Caco-2 (cell line): Measurements from ENCODE around the gene SELENBP1. TPM values are rescaled to one million over a fixed set of nuclear protein-coding genes. Genes with fewer than 3 reads are reported as not detected.

Experiments used
- BruUV-seq: library from RNA; stranded (reverse); fragments of 400-500 nt; replicated peaks from 2 replicates; lab custom pipeline; 2021; lab: Mats Ljungman, UMichigan
- CTCF ChIA-PET: fragments of 300-600 bp; sonication (Branson Sonifier 250); formaldehyde crosslinking; loops from one replicate; lab custom pipeline; 2022; ENCODE audit warnings: antibody characterized with exemption; lab: Charles Lee
- POLR2A ChIA-PET: fragments of 300-600 bp; sonication (Branson Sonifier 250); formaldehyde crosslinking; loops from one replicate; lab custom pipeline; 2022; ENCODE audit warnings: antibody characterized with exemption; lab: Charles Lee
- DNase-seq, 2 experiments: peaks; one replicate each; pipeline versions ENCODE4 v3.0.0 to v3.0.0-alpha.2; 2020 to 2022
- H3K27me3 ChIP-seq: replicated peaks from 2 replicates; pipeline ENCODE4 v1.6.0; 2011; ENCODE audit warnings: low read length; ENCODE audit not compliant: control insufficient read depth, insufficient read depth
- H3K36me3 ChIP-seq: 2 replicates; pipeline ENCODE4 v1.5.1; 2011; ENCODE audit warnings: low read length; ENCODE audit not compliant: control insufficient read depth, insufficient read depth
- H3K4me1 ChIP-seq: fragments of 250-450 bp; sonication (Bioruptor Pico); 2 replicates; pipeline ENCODE4 v1.5.1; 2020; ENCODE audit warnings: mild to moderate bottlenecking
- H3K4me3 ChIP-seq: 2 replicates; pipeline ENCODE4 v1.5.1; 2011; ENCODE audit warnings: low read depth, mild to moderate bottlenecking, control low read depth, low read length
- H3K9me3 ChIP-seq: fragments of 250-450 bp; sonication (Bioruptor Pico); 2 replicates; pipeline ENCODE4 v1.5.1; 2020; ENCODE audit warnings: mild to moderate bottlenecking, moderate library complexity
- H3K27ac Mint-ChIP-seq: one replicate; pipeline ENCODE4 v1.8.0; 2022; ENCODE audit warnings: mixed read lengths; ENCODE audit not compliant: unreplicated experiment
- H3K27me3 Mint-ChIP-seq: one replicate; pipeline ENCODE4 v1.8.0; 2022; ENCODE audit warnings: mixed read lengths; ENCODE audit not compliant: insufficient read depth, unreplicated experiment
- H3K36me3 Mint-ChIP-seq: one replicate; pipeline ENCODE4 v1.8.0; 2022; ENCODE audit warnings: mild to moderate bottlenecking, mixed read lengths; ENCODE audit not compliant: insufficient read depth, unreplicated experiment
- H3K4me1 Mint-ChIP-seq: one replicate; pipeline ENCODE4 v1.8.0; 2022; ENCODE audit warnings: low read depth, mixed read lengths; ENCODE audit not compliant: unreplicated experiment
- H3K4me3 Mint-ChIP-seq: one replicate; pipeline ENCODE4 v1.8.0; 2022; ENCODE audit warnings: mild to moderate bottlenecking, moderate library complexity, mixed read lengths; ENCODE audit not compliant: unreplicated experiment
- H3K9me3 Mint-ChIP-seq: one replicate; pipeline ENCODE4 v1.8.0; 2022; ENCODE audit warnings: mixed read lengths; ENCODE audit not compliant: unreplicated experiment
- CTCF ChIP-seq, 2 experiments: fragments of 200-600 bp in 1 of 2; IDR thresholded peaks; 1 replicate in 1 of 2; 2 replicates in 1 of 2; pipeline versions ENCODE4 v1.5.1 to v1.8.0; 2011 to 2022; ENCODE audit warnings: antibody characterized with exemption in 1 of 2, control low read depth in 1 of 2, inconsistent platforms in 1 of 2, low read depth in 1 of 2, low read length in 1 of 2, mild to moderate bottlenecking in 1 of 2, moderate library complexity in 1 of 2; ENCODE audit not compliant: insufficient read depth in 1 of 2, severe bottlenecking in 1 of 2, unreplicated experiment in 1 of 2
- intact Hi-C: fragments of 100-400 bp; cut with micrococcal nuclease; formaldehyde crosslinking; loops from one replicate; pipeline ENCODE4 v1.10.0; 2022; ENCODE audit not compliant: unreplicated experiment
- total RNA-seq: library from RNA; stranded (reverse); gene quantifications from 2 replicates; pipeline ENCODE4 v1.2.3, GENCODE V29; 2022

Gene SELENBP1
- total RNA-seq, 1 experiment from 2014 or later, result 18.5 TPM

GRCh38 chr1:151373196-151373595, 691 bp upstream of the SELENBP1 start:
- no TSS peak for BruUV-seq
- DNase-seq, result no peak
- no peaks in the 10 kb centered on the region for H3K27me3 Mint-ChIP-seq
- CTCF ChIA-PET, result interaction anchor here (1.2 kb wide), 1 partner anchor 72 kb away, joined by 3 read pairs; no protein-coding TSS in a partner anchor
- H3K36me3 Mint-ChIP-seq, result no peaks in the 10 kb centered on the region
- H3K27ac Mint-ChIP-seq, result peak overlapping the region; percentile 81
- no peaks in the 10 kb centered on the region for H3K9me3 Mint-ChIP-seq
- no peaks in the 10 kb centered on the region for H3K9me3 ChIP-seq
- H3K4me1 ChIP-seq, result peaks cover 14% of the 10 kb centered on the region
- intact Hi-C loops, result no loop called here
- POLR2A ChIA-PET, result no interaction called here
- TF ChIP-seq CTCF (IDR thresholded peaks at IDR 0.05; ENCODE audit: insufficient read depth in 1 of 2, low read depth in 1 of 2, low read length in 1 of 2, severe bottlenecking in 1 of 2, unreplicated experiment in 1 of 2), result no peak
- H3K4me1 Mint-ChIP-seq, result peaks cover 13% of the 10 kb centered on the region
- no peaks in the 10 kb centered on the region for H3K27me3 ChIP-seq
- no peaks in the 10 kb centered on the region for H3K36me3 ChIP-seq
- no peak overlapping the region for H3K4me3 ChIP-seq
- H3K4me3 Mint-ChIP-seq, result peak overlapping the region; percentile 74

GRCh38 chr1:151371370-151372057, 991 bp downstream of the SELENBP1 start:
- ChIA-PET CTCF (interaction anchor here (0.6 to 1.2 kb wide), 3 partner anchors 21 to 71 kb away, joined by 3 to 4 read pairs (median 3); no protein-coding TSS in a partner anchor), POLR2A (interaction anchor here (0.6 to 0.7 kb wide), 4 partner anchors 10 to 617 kb away, joined by 4 to 7 read pairs (median 6); no protein-coding TSS in a partner anchor)
- Mint-ChIP-seq H3K4me1 (peaks cover 13% of the 10 kb centered on the region), H3K36me3 (no peaks in the 10 kb centered on the region), H3K27me3 (no peaks in the 10 kb centered on the region), H3K9me3 (no peaks in the 10 kb centered on the region), H3K27ac (peak overlapping the region; percentile 84), H3K4me3 (peak overlapping the region; percentile 74)
- peak overlapping the region; percentile 43 for H3K4me3 ChIP-seq
- no peak for TF ChIP-seq CTCF (IDR thresholded peaks at IDR 0.05; ENCODE audit: insufficient read depth in 1 of 2, low read depth in 1 of 2, low read length in 1 of 2, severe bottlenecking in 1 of 2, unreplicated experiment in 1 of 2)
- H3K9me3 ChIP-seq, result no peaks in the 10 kb centered on the region
- intact Hi-C loops, result no loop called here
- no TSS peak for BruUV-seq
- no peaks in the 10 kb centered on the region for H3K27me3 ChIP-seq
- peaks cover 14% of the 10 kb centered on the region for H3K4me1 ChIP-seq
- H3K36me3 ChIP-seq, result no peaks in the 10 kb centered on the region
- DNase-seq, result no peak

- no peak for DNase-seq
- no peak overlapping the region for H3K4me3 Mint-ChIP-seq
- no peaks in the 10 kb centered on the region for H3K36me3 Mint-ChIP-seq
- no peak overlapping the region for H3K4me3 ChIP-seq
- no peaks in the 10 kb centered on the region for H3K9me3 ChIP-seq
- H3K4me1 ChIP-seq, result peaks cover 14% of the 10 kb centered on the region
- no peak for TF ChIP-seq CTCF (IDR thresholded peaks at IDR 0.05; ENCODE audit: insufficient read depth in 1 of 2, low read depth in 1 of 2, low read length in 1 of 2, severe bottlenecking in 1 of 2, unreplicated experiment in 1 of 2)
- no TSS peak for BruUV-seq
- no peaks in the 10 kb centered on the region for H3K27me3 Mint-ChIP-seq
- H3K36me3 ChIP-seq, result no peaks in the 10 kb centered on the region; the same call in 1 of the 2 replicates
- POLR2A ChIA-PET, result no interaction called here
- peaks cover 13% of the 10 kb centered on the region for H3K4me1 Mint-ChIP-seq
- intact Hi-C loops, result no loop called here
- no peaks in the 10 kb centered on the region for H3K27me3 ChIP-seq
- H3K27ac Mint-ChIP-seq, result peak overlapping the region; percentile 84
- CTCF ChIA-PET, result interaction anchor here (1.3 kb wide), 1 partner anchor 68 kb away, joined by 3 read pairs; no protein-coding TSS in a partner anchor
- H3K9me3 Mint-ChIP-seq, result no peaks in the 10 kb centered on the region
Measured at GRCh38 chr1:151370211-151370911, 2.1 kb downstream of the SELENBP1 start.
